Endothelial cell of umbilical vein (primary cell): ENCODE data around the gene STARD6. TPM values are rescaled to one million over a fixed set of nuclear protein-coding genes. Genes with fewer than 3 reads are reported as not detected.
A peak's percentile ranks its signal among the peaks of the same experiment; 100 is the strongest.
"Not testable (repeated sequence)": the region's sequence is repeated elsewhere in the genome, so short reads cannot be mapped to it uniquely, and the experiment has no call there.

ENCODE experiments used
- BruUV-seq: library from RNA; stranded (reverse); fragments of 400-500 nt; replicated peaks from 2 replicates; lab custom pipeline; 2021; lab: Mats Ljungman, UMichigan
- CTCF ChIA-PET: fragments of 300-600, 350-600 bp; sonication (Branson Sonifier 250); formaldehyde crosslinking; loops from one replicate; lab custom pipeline; 2021; ENCODE audit warnings: antibody characterized with exemption, inconsistent platforms; lab: Charles Lee
- POLR2A ChIA-PET: fragments of 300-600, 350-600 bp; sonication (Branson Sonifier 250); formaldehyde crosslinking; loops from one replicate; lab custom pipeline; 2021; ENCODE audit warnings: antibody characterized with exemption, inconsistent platforms; lab: Charles Lee
- DNase-seq: peaks from one replicate; pipeline ENCODE4 v3.0.0-alpha.2; 2011; ENCODE audit warnings: low read depth, low spot score
- FAIRE-seq: peaks from 2 replicates; lab custom pipeline; 2011; peaks lifted over from hg19 to GRCh38; lab: Jason Lieb, UNC
- H2AFZ ChIP-seq: 2 replicates; pipeline ENCODE4 v1.6.0; 2012; ENCODE audit warnings: low read depth, low read length, control low read depth, inconsistent platforms
- H3K27ac ChIP-seq: 2 replicates; pipeline ENCODE4 v1.5.1; 2011; ENCODE audit warnings: low read depth, mild to moderate bottlenecking, control low read depth, low read length, moderate library complexity; ENCODE audit not compliant: insufficient read depth
- H3K27me3 ChIP-seq, 2 experiments: 2 replicates each; pipeline versions ENCODE4 v1.6.0 to v1.6.1; 2011; ENCODE audit warnings: low read length in 2 of 2, mixed read lengths in 1 of 2; ENCODE audit not compliant: control insufficient read depth in 2 of 2, insufficient read depth in 2 of 2
- H3K36me3 ChIP-seq, 2 experiments: 2 replicates in 1 of 2; 3 replicates in 1 of 2; pipeline ENCODE4 v1.5.1; 2011; ENCODE audit warnings: low read length in 2 of 2, mild to moderate bottlenecking in 1 of 2, moderate library complexity in 1 of 2; ENCODE audit not compliant: control insufficient read depth in 2 of 2, insufficient read depth in 2 of 2; ENCODE audit errors: extremely low read depth in 1 of 2
- H3K4me1 ChIP-seq: 3 replicates; pipeline ENCODE4 v1.5.1; 2011; ENCODE audit warnings: mild to moderate bottlenecking, low read length; ENCODE audit not compliant: control insufficient read depth, insufficient read depth; ENCODE audit errors: extremely low read depth
- H3K4me2 ChIP-seq: 2 replicates; pipeline ENCODE4 v1.6.1; 2011; ENCODE audit warnings: low read length, control low read depth, mixed read lengths; ENCODE audit not compliant: insufficient read depth
- H3K4me3 ChIP-seq, 3 experiments: fragments of 200-600 bp in 1 of 3; sonication (generic), shearing (Covaris generic) in 1 of 3; replicated peaks in 1 of 3; 2 replicates each; pipeline ENCODE4 v1.5.1; 2011 to 2016; ENCODE audit warnings: control low read depth in 3 of 3, low read length in 3 of 3, mild to moderate bottlenecking in 2 of 3, inconsistent platforms in 1 of 3, low read depth in 1 of 3, moderate library complexity in 1 of 3; ENCODE audit not compliant: insufficient read depth in 1 of 3
- H3K79me2 ChIP-seq: 2 replicates; pipeline ENCODE4 v1.6.0; 2012; ENCODE audit warnings: low read length, inconsistent platforms; ENCODE audit not compliant: control insufficient read depth, insufficient read depth
- H3K9ac ChIP-seq: replicated peaks from 2 replicates; pipeline ENCODE3; 2011; ENCODE audit warnings: low read length, control low read depth; ENCODE audit not compliant: insufficient read depth; ENCODE audit errors: extremely low read depth
- H3K9me1 ChIP-seq: replicated peaks from 3 replicates; pipeline ENCODE4 v1.6.0; 2011; ENCODE audit warnings: mild to moderate bottlenecking, low read length; ENCODE audit not compliant: control insufficient read depth, insufficient read depth; ENCODE audit errors: extremely low read depth
- H3K9me3 ChIP-seq: replicated peaks from 2 replicates; pipeline ENCODE4 v1.5.1; 2012; ENCODE audit warnings: low read length, inconsistent platforms; ENCODE audit not compliant: control insufficient read depth, insufficient read depth
- H4K20me1 ChIP-seq: replicated peaks from 2 replicates; pipeline ENCODE3; 2011; ENCODE audit warnings: mild to moderate bottlenecking, low read length; ENCODE audit not compliant: control insufficient read depth, insufficient read depth; ENCODE audit errors: extremely low read depth
- CTCF ChIP-seq, 2 donors: IDR thresholded peaks; 1 replicate in 1 of 2; 2 replicates in 1 of 2; pipeline ENCODE4 v1.5.1; 2011; ENCODE audit warnings: low read length in 2 of 2, mild to moderate bottlenecking in 2 of 2, moderate library complexity in 2 of 2, control low read depth in 1 of 2, inconsistent platforms in 1 of 2, low read depth in 1 of 2; ENCODE audit not compliant: insufficient read depth in 1 of 2; ENCODE audit errors: extremely low read depth in 1 of 2
- EZH2 ChIP-seq: IDR thresholded peaks from 2 replicates; pipeline ENCODE4 v1.6.1; 2012; ENCODE audit warnings: borderline replicate concordance, low read depth, mild to moderate bottlenecking, moderate library complexity, low read length, inconsistent platforms; ENCODE audit not compliant: severe bottlenecking
- FOS ChIP-seq: IDR thresholded peaks from 2 replicates; pipeline ENCODE4 v1.6.1; 2011; ENCODE audit warnings: mild to moderate bottlenecking, low read length, moderate library complexity, borderline replicate concordance; ENCODE audit not compliant: insufficient read depth
- GATA2 ChIP-seq: IDR thresholded peaks from 2 replicates; pipeline ENCODE4 v1.7.0; 2011; ENCODE audit warnings: low read depth, mild to moderate bottlenecking, moderate library complexity, mixed read lengths, low read length; ENCODE audit not compliant: insufficient read length, insufficient read depth
- JUN ChIP-seq: IDR thresholded peaks from 2 replicates; pipeline ENCODE4 v1.6.1; 2011; ENCODE audit warnings: borderline replicate concordance, low read depth; ENCODE audit not compliant: insufficient read length, insufficient read depth
- MAX ChIP-seq: IDR thresholded peaks from 2 replicates; pipeline ENCODE4 v1.6.1; 2011; ENCODE audit not compliant: insufficient read depth, insufficient read length
- MYC ChIP-seq: IDR thresholded peaks from one replicate; pipeline ENCODE4 v1.6.1; 2011; ENCODE audit warnings: mild to moderate bottlenecking, low read depth, low read length
- POLR2A ChIP-seq: IDR thresholded peaks from 2 replicates; pipeline ENCODE4 v1.6.1; 2012; ENCODE audit warnings: low read depth, mild to moderate bottlenecking, control low read depth, low read length
- POLR2AphosphoS5 ChIP-seq: IDR thresholded peaks from 2 replicates; pipeline ENCODE4 v1.6.1; 2012; ENCODE audit warnings: low read depth, mild to moderate bottlenecking, control low read depth, low read length, moderate library complexity; ENCODE audit not compliant: insufficient read depth
- dilution Hi-C: fragments of 300-500 bp; cut with MboI; formaldehyde crosslinking; loops from one replicate; pipeline ENCODE4 v1.15.0; 2019; ENCODE audit warnings: low sequenced_read_pairs; ENCODE audit not compliant: extremely low pct_ligation_motif_present
- intact Hi-C: fragments of 100-400 bp; cut with micrococcal nuclease; formaldehyde crosslinking; loops from one replicate; pipeline ENCODE4 v1.10.0; 2022
- polyA plus RNA-seq, 4 experiments: library from polyadenylated mRNA; depleted of rRNA in 3 of 4; stranded (reverse) in 3 of 4; unstranded in 1 of 4; fragments of >200 nt; gene quantifications; 2 replicates each; pipeline versions ENCODE4 v1.2.1 to v1.2.3, GENCODE V29; 2011 to 2012; ENCODE audit warnings: missing spikeins in 1 of 4
- total RNA-seq: library from RNA; stranded (reverse); gene quantifications from 2 replicates; pipeline ENCODE4 v1.2.3, GENCODE V29; 2021

Gene STARD6
- total and polyA plus RNA-seq, 2 donors (not counting 3 experiments of a cell fraction or from before 2014, with no cell fraction given): not detected

- no peaks in the 10 kb centered on the region for H3K9me3 ChIP-seq
- H3K4me3 ChIP-seq: no peak overlapping the region
- TF ChIP-seq JUN (no peak), POLR2AphosphoS5 (no peak), MAX (no peak), EZH2 (no peak), GATA2 (no peak), CTCF (IDR thresholded peaks at IDR 0.05; ENCODE audit: extremely low read depth in 1 of 2, insufficient read depth in 1 of 2, low read depth in 1 of 2, low read length in 2 of 2) (no peak), POLR2A (no peak), MYC (no peak), FOS (no peak)
- no peaks in the 10 kb centered on the region for H3K27me3 ChIP-seq
- no peak overlapping the region for H2AFZ ChIP-seq
- BruUV-seq: no TSS peak
- CTCF ChIA-PET: interaction anchor here (1.1 kb wide), 1 partner anchor 57 kb away, joined by 3 read pairs; no protein-coding TSS in a partner anchor
- H3K79me2 ChIP-seq: no peaks in the 10 kb centered on the region
- POLR2A ChIA-PET: no interaction called here
- FAIRE-seq (no peak), DNase-seq (no peak)
- intact Hi-C loops (loop anchor here (1.0 to 2.0 kb wide), 2 partner anchors 29 to 165 kb away; no protein-coding TSS in a partner anchor), dilution Hi-C loops (no loop called here)
- no peaks in the 10 kb centered on the region for H3K36me3 ChIP-seq
- H3K4me1 ChIP-seq: peaks cover 31% of the 10 kb centered on the region
- H4K20me1 ChIP-seq: no peaks in the 10 kb centered on the region
- H3K4me2 ChIP-seq: peak overlapping the region; percentile 78
- peak overlapping the region; percentile 80 for H3K27ac ChIP-seq
- no peaks in the 10 kb centered on the region for H3K9me1 ChIP-seq
- no peak overlapping the region for H3K9ac ChIP-seq
These were observed 30.0 kb upstream of the STARD6 start for GRCh38 chr18:54387631-54388030.

- H2AFZ ChIP-seq, H3K4me3 ChIP-seq, H4K20me1 ChIP-seq, H3K36me3 ChIP-seq, DNase-seq, H3K9me1 ChIP-seq, dilution Hi-C loops, H3K9ac ChIP-seq, H3K79me2 ChIP-seq, H3K9me3 ChIP-seq, FAIRE-seq, H3K4me2 ChIP-seq, H3K27me3 ChIP-seq, POLR2A ChIA-PET, intact Hi-C loops, BruUV-seq, H3K27ac ChIP-seq: not testable (repeated sequence)
- H3K4me1 ChIP-seq: peaks cover 31% of the 10 kb centered on the region
- CTCF ChIA-PET: interaction anchor here (1.1 kb wide), 1 partner anchor 57 kb away, joined by 3 read pairs; no protein-coding TSS in a partner anchor
These were observed 29.3 kb upstream of the STARD6 start for GRCh38 chr18:54386800-54387495.
